ENCODE measurements around the gene SMARCAL1. TPM values are rescaled to one million over a fixed set of nuclear protein-coding genes. Genes with fewer than 3 reads are reported as not detected.

The SMARCAL1 gene
- total RNA-seq, 1 experiment from 2014 or later: 22.1 TPM

DNA sequence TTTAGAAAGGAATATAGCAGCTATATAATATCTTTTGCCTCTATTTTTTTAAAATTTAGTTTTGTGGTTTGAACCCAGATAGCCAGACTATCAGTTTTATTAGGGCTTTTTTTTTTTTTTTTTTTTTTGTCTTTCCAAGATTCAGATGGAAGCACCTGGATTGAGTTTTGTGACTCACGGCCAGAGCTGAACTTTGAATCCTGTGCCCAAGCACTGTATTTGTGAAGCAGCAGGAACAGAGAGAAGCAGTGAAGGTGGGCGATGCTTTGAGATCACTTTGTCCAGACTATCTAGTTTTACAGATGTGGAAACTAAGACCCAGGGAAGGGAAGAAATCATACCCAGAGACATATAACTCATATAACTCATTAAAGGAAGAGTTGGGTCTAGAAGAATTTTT, 120.3 kb downstream of the SMARCAL1 start:
- POLR2A ChIA-PET: interaction anchor here (0.6 to 1.8 kb wide), 4 partner anchors 9 to 959 kb away, joined by 3 to 4 read pairs (median 4); no protein-coding TSS in a partner anchor
- no peak for DNase-seq (ENCODE audit: unreplicated experiment)
- CTCF ChIA-PET: interaction anchor here (0.5 to 3.7 kb wide), 6 partner anchors 8 to 423 kb away, joined by 3 to 18 read pairs (median 8); no protein-coding TSS in a partner anchor
- TF ChIP-seq, protein P1, sequence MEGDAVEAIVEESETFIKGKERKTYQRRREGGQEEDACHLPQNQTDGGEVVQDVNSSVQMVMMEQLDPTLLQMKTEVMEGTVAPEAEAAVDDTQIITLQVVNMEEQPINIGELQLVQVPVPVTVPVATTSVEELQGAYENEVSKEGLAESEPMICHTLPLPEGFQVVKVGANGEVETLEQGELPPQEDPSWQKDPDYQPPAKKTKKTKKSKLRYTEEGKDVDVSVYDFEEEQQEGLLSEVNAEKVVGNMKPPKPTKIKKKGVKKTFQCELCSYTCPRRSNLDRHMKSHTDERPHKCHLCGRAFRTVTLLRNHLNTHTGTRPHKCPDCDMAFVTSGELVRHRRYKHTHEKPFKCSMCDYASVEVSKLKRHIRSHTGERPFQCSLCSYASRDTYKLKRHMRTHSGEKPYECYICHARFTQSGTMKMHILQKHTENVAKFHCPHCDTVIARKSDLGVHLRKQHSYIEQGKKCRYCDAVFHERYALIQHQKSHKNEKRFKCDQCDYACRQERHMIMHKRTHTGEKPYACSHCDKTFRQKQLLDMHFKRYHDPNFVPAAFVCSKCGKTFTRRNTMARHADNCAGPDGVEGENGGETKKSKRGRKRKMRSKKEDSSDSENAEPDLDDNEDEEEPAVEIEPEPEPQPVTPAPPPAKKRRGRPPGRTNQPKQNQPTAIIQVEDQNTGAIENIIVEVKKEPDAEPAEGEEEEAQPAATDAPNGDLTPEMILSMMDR (IDR thresholded peaks at IDR 0.05; ENCODE audit: unreplicated experiment): no peak
- Mint-ChIP-seq H3K27me3 (ENCODE audit: insufficient read depth, unreplicated experiment) (no peaks in the 10 kb centered on the region), H3K36me3 (ENCODE audit: insufficient read depth, unreplicated experiment) (peaks cover 4% of the 10 kb centered on the region), H3K9me3 (ENCODE audit: unreplicated experiment) (no peaks in the 10 kb centered on the region), H3K4me1 (ENCODE audit: insufficient read depth, unreplicated experiment) (peaks cover 29% of the 10 kb centered on the region), H3K4me3 (ENCODE audit: unreplicated experiment) (no peak overlapping the region), H3K27ac (ENCODE audit: low read depth, unreplicated experiment) (no peak overlapping the region)
- intact Hi-C loops (cut with micrococcal nuclease): no loop called here
- BruUV-seq (replicated peaks): no TSS peak

Other genes starting within 250 kb of the SMARCAL1 start
- gene MARCHF4, start 40.0 kb upstream of the SMARCAL1 start, total RNA-seq (2022): 0.17 and 0.33 TPM in 2 replicates
- 4,349 and 4,745 TPM in 2 replicates for gene RPL37A, start 86.4 kb downstream of the SMARCAL1 start, total RNA-seq (2022)
- 18.3 and 32.0 TPM in 2 replicates for gene IGFBP2, start 220.9 kb downstream of the SMARCAL1 start, total RNA-seq (2022)

Data from MCF 10A (cell line).